WTC11 (cell line): ENCODE measurements around the gene SUPT7L. TPM values are rescaled to one million over a fixed set of nuclear protein-coding genes. Genes with fewer than 3 reads are reported as not detected.

Source experiments
- ATAC-seq: fragments of 200-7000 bp; cut with Tn5 transposase; 2 replicates; pipeline ENCODE4 v1.10.0; 2021; ENCODE audit warnings: mild to moderate bottlenecking, moderate library complexity
- CTCF ChIA-PET: fragments of 300-600 bp; sonication (Branson Sonifier 250); formaldehyde crosslinking; loops from one replicate; lab custom pipeline; 2021; ENCODE audit warnings: antibody characterized with exemption; lab: Charles Lee
- POLR2A ChIA-PET: fragments of 350-600 bp; sonication (Branson Sonifier 250); formaldehyde crosslinking; loops from one replicate; lab custom pipeline; 2021; ENCODE audit warnings: antibody characterized with exemption; lab: Charles Lee
- DNase-seq: peaks from one replicate; pipeline ENCODE4 v3.0.0; 2021; ENCODE audit warnings: low spot score
- H3K27ac Mint-ChIP-seq: 2 replicates; pipeline ENCODE4 v1.8.0; 2021; ENCODE audit warnings: mixed read lengths
- H3K27me3 Mint-ChIP-seq: 2 replicates; pipeline ENCODE4 v1.8.0; 2021; ENCODE audit warnings: low read depth, mild to moderate bottlenecking, moderate library complexity, mixed read lengths
- H3K36me3 Mint-ChIP-seq: 2 replicates; pipeline ENCODE4 v1.8.0; 2021; ENCODE audit warnings: mixed read lengths
- H3K4me1 Mint-ChIP-seq: 2 replicates; pipeline ENCODE4 v1.8.0; 2022; ENCODE audit warnings: mixed read lengths
- H3K4me3 Mint-ChIP-seq: 2 replicates; pipeline ENCODE4 v1.8.0; 2021; ENCODE audit warnings: mild to moderate bottlenecking, moderate library complexity, mixed read lengths
- H3K9me3 Mint-ChIP-seq: 2 replicates; pipeline ENCODE4 v1.8.0; 2021; ENCODE audit warnings: mixed read lengths
- E2F1 ChIP-seq: sonication (generic); formaldehyde crosslinking; IDR thresholded peaks from 2 replicates; pipeline ENCODE4 v1.8.0; 2022; ENCODE audit warnings: mild to moderate bottlenecking, missing genetic modification reagents
- ERG ChIP-seq: fragments of 250-450 bp; sonication (Bioruptor Pico); IDR thresholded peaks from 2 replicates; pipeline ENCODE4 v1.8.0; 2021; ENCODE audit warnings: mild to moderate bottlenecking
- GRHL2 ChIP-seq: fragments of 250-450 bp; sonication (Bioruptor Pico); IDR thresholded peaks from 2 replicates; pipeline ENCODE4 v1.8.0; 2022; ENCODE audit warnings: mild to moderate bottlenecking, moderate library complexity; ENCODE audit not compliant: insufficient replicate concordance, severe bottlenecking
- IRF2 ChIP-seq: sonication (generic); formaldehyde crosslinking; IDR thresholded peaks from 2 replicates; pipeline ENCODE4 v1.8.0; 2022; ENCODE audit warnings: low read depth, missing genetic modification reagents, borderline replicate concordance
- JUN ChIP-seq: sonication (generic); formaldehyde crosslinking; IDR thresholded peaks from 2 replicates; pipeline ENCODE4 v1.8.0; 2023; ENCODE audit warnings: mild to moderate bottlenecking, missing genetic modification reagents
- PREB ChIP-seq: sonication (generic); formaldehyde crosslinking; IDR thresholded peaks from 2 replicates; pipeline ENCODE4 v1.8.1; 2022; ENCODE audit warnings: mild to moderate bottlenecking, missing genetic modification reagents, moderate library complexity, borderline replicate concordance
- SMAD3 ChIP-seq: sonication (generic); formaldehyde crosslinking; IDR thresholded peaks from 2 replicates; pipeline ENCODE4 v1.8.0; 2022; ENCODE audit warnings: missing genetic modification reagents, mild to moderate bottlenecking, borderline replicate concordance
- TP53 ChIP-seq: sonication (generic); formaldehyde crosslinking; IDR thresholded peaks from 2 replicates; pipeline ENCODE4 v1.8.1; 2023; ENCODE audit warnings: mild to moderate bottlenecking, missing genetic modification reagents
- USF1 ChIP-seq: sonication (generic); formaldehyde crosslinking; IDR thresholded peaks from 2 replicates; pipeline ENCODE4 v1.8.0; 2022; ENCODE audit warnings: mild to moderate bottlenecking, missing genetic modification reagents
- ZNF232 ChIP-seq: sonication (generic); formaldehyde crosslinking; IDR thresholded peaks from 2 replicates; pipeline ENCODE4 v1.8.0; 2022; ENCODE audit warnings: mild to moderate bottlenecking, missing genetic modification reagents
- ZNF263 ChIP-seq: sonication (generic); formaldehyde crosslinking; IDR thresholded peaks from 2 replicates; pipeline ENCODE4 v1.8.1; 2022; ENCODE audit warnings: low read depth, mild to moderate bottlenecking, moderate library complexity, missing genetic modification reagents
- ZNF416 ChIP-seq: fragments of 250-450 bp; sonication (Bioruptor Pico); IDR thresholded peaks from 2 replicates; pipeline ENCODE4 v1.9.0; 2021; ENCODE audit warnings: mild to moderate bottlenecking, inconsistent platforms
- ZNF671 ChIP-seq: fragments of 250-450 bp; sonication (Bioruptor Pico); IDR thresholded peaks from 2 replicates; pipeline ENCODE4 v1.8.0; 2021; ENCODE audit warnings: mild to moderate bottlenecking
- total RNA-seq: library from RNA; stranded (reverse); gene quantifications from 3 replicates; pipeline ENCODE4 v1.2.3, GENCODE V29; 2021
- TF ChIP-seq, protein P1 (sequence below): fragments of 250-450 bp; sonication (Bioruptor Pico); IDR thresholded peaks from 2 replicates; pipeline ENCODE4 v1.9.0; 2021; ENCODE audit warnings: mild to moderate bottlenecking, borderline replicate concordance
- TF ChIP-seq, protein P2 (sequence below): sonication (generic); formaldehyde crosslinking; IDR thresholded peaks from 2 replicates; pipeline ENCODE4 v1.8.0; 2022; ENCODE audit warnings: mild to moderate bottlenecking, missing genetic modification reagents
- TF ChIP-seq, protein P3 (sequence below): sonication (generic); formaldehyde crosslinking; IDR thresholded peaks from 2 replicates; pipeline ENCODE4 v1.8.1; 2022; ENCODE audit warnings: low read depth, missing genetic modification reagents, borderline replicate concordance

Gene SUPT7L
- total RNA-seq, 1 experiment from 2014 or later: 22.6 TPM

- no peaks in the 10 kb centered on the region for H3K4me1 Mint-ChIP-seq
- H3K27me3 Mint-ChIP-seq: no peaks in the 10 kb centered on the region
- ChIA-PET POLR2A (interaction anchor here (0.6 kb wide), 1 partner anchor 704 kb away, joined by 3 read pairs; no protein-coding TSS in a partner anchor), CTCF (no interaction called here)
- no peaks in the 10 kb centered on the region for H3K9me3 Mint-ChIP-seq
- DNase-seq (no peak), ATAC-seq (no peak)
- peaks cover 18% of the 10 kb centered on the region for H3K36me3 Mint-ChIP-seq
- H3K4me3 Mint-ChIP-seq: no peak overlapping the region
- no peak for TF ChIP-seq ZNF416 (CRISPR knock-in tag)
- TF ChIP-seq JUN (CRISPR knock-in tag): no peak
- no peak for TF ChIP-seq ZNF263 (CRISPR knock-in tag)
- TF ChIP-seq ZNF232: no peak
- no peak for TF ChIP-seq PREB (CRISPR knock-in tag)
- no peak for TF ChIP-seq ZNF671 (CRISPR knock-in tag)
- TF ChIP-seq SMAD3: no peak
- TF ChIP-seq, protein P1, sequence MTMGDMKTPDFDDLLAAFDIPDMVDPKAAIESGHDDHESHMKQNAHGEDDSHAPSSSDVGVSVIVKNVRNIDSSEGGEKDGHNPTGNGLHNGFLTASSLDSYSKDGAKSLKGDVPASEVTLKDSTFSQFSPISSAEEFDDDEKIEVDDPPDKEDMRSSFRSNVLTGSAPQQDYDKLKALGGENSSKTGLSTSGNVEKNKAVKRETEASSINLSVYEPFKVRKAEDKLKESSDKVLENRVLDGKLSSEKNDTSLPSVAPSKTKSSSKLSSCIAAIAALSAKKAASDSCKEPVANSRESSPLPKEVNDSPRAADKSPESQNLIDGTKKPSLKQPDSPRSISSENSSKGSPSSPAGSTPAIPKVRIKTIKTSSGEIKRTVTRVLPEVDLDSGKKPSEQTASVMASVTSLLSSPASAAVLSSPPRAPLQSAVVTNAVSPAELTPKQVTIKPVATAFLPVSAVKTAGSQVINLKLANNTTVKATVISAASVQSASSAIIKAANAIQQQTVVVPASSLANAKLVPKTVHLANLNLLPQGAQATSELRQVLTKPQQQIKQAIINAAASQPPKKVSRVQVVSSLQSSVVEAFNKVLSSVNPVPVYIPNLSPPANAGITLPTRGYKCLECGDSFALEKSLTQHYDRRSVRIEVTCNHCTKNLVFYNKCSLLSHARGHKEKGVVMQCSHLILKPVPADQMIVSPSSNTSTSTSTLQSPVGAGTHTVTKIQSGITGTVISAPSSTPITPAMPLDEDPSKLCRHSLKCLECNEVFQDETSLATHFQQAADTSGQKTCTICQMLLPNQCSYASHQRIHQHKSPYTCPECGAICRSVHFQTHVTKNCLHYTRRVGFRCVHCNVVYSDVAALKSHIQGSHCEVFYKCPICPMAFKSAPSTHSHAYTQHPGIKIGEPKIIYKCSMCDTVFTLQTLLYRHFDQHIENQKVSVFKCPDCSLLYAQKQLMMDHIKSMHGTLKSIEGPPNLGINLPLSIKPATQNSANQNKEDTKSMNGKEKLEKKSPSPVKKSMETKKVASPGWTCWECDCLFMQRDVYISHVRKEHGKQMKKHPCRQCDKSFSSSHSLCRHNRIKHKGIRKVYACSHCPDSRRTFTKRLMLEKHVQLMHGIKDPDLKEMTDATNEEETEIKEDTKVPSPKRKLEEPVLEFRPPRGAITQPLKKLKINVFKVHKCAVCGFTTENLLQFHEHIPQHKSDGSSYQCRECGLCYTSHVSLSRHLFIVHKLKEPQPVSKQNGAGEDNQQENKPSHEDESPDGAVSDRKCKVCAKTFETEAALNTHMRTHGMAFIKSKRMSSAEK (CRISPR knock-in tag): no peak
- no peak for TF ChIP-seq GRHL2
- no peak for TF ChIP-seq ERG (CRISPR knock-in tag)
- TF ChIP-seq TP53 (CRISPR knock-in tag): no peak
- no peak for TF ChIP-seq USF1 (CRISPR knock-in tag)
- TF ChIP-seq, protein P2, sequence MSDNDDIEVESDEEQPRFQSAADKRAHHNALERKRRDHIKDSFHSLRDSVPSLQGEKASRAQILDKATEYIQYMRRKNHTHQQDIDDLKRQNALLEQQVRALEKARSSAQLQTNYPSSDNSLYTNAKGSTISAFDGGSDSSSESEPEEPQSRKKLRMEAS (CRISPR knock-in tag): no peak
- TF ChIP-seq E2F1: no peak
- TF ChIP-seq, protein P3, sequence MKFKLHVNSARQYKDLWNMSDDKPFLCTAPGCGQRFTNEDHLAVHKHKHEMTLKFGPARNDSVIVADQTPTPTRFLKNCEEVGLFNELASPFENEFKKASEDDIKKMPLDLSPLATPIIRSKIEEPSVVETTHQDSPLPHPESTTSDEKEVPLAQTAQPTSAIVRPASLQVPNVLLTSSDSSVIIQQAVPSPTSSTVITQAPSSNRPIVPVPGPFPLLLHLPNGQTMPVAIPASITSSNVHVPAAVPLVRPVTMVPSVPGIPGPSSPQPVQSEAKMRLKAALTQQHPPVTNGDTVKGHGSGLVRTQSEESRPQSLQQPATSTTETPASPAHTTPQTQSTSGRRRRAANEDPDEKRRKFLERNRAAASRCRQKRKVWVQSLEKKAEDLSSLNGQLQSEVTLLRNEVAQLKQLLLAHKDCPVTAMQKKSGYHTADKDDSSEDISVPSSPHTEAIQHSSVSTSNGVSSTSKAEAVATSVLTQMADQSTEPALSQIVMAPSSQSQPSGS (CRISPR knock-in tag): no peak
- TF ChIP-seq IRF2 (CRISPR knock-in tag): no peak
- H3K27ac Mint-ChIP-seq: no peak overlapping the region
These were observed 23.8 kb upstream of the SUPT7L start for GRCh38 chr2:27687232-27687631.
